Measurements from ENCODE around the gene ALCAM. TPM values are rescaled to one million over a fixed set of nuclear protein-coding genes. Genes with fewer than 3 reads are reported as not detected.

The ALCAM gene
- total and polyA plus RNA-seq, 2 of the 8 experiments (the other 6 are each of a cell fraction or from before 2014, with no cell fraction given), result 10.8 to 33.0 TPM

- Histone ChIP-seq H2BK20ac (ENCODE audit: low read length) (no peak overlapping the region), H3K4me2 (ENCODE audit: insufficient read depth in 1 of 2, low read depth in 2 of 2, low read length in 2 of 2) (no peak overlapping the region), H3K4ac (replicated peaks; ENCODE audit: insufficient read length, low read depth, low read length) (no peak overlapping the region), H3K36me3 (ENCODE audit: control insufficient read depth in 2 of 4, insufficient read depth in 4 of 4, low read length in 3 of 4) (no peaks in the 10 kb centered on the region), H3K4me3 (ENCODE audit: extremely low read depth in 1 of 4, insufficient read depth in 2 of 4, low read depth in 3 of 4, low read length in 4 of 4) (no peak overlapping the region), H3K23ac (ENCODE audit: insufficient read length) (no peak overlapping the region), H2BK12ac (ENCODE audit: low read depth, low read length) (no peak overlapping the region), H4K91ac (replicated peaks; ENCODE audit: insufficient read length, low read length) (no peak overlapping the region), H3K14ac (ENCODE audit: insufficient read length) (no peak overlapping the region), H2AK5ac (ENCODE audit: low read depth, low read length) (no peak overlapping the region), H3K23me2 (ENCODE audit: low read depth, low read length) (no peaks in the 10 kb centered on the region), H3K27ac (ENCODE audit: low read depth, low read length) (no peak overlapping the region), H2BK120ac (replicated peaks; ENCODE audit: low read depth, low read length) (no peak overlapping the region), H3K18ac (ENCODE audit: extremely low read depth, low read length) (no peak overlapping the region), H4K8ac (ENCODE audit: extremely low read depth, insufficient read depth, low read length) (no peak overlapping the region), H2AFZ (ENCODE audit: low read length) (no peak overlapping the region), H2BK5ac (ENCODE audit: low read depth, low read length) (no peak overlapping the region), H3K4me1 (replicated peaks in 1 of 4; ENCODE audit: control insufficient read depth in 3 of 4, insufficient read depth in 4 of 4, low read length in 3 of 4) (no peaks in the 10 kb centered on the region), H4K20me1 (replicated peaks in 1 of 2; ENCODE audit: control insufficient read depth in 1 of 2, insufficient read depth in 2 of 2, low read length in 2 of 2) (no peaks in the 10 kb centered on the region), H3K79me2 (ENCODE audit: control insufficient read depth in 1 of 2, insufficient read depth in 2 of 2, low read length in 2 of 2) (no peaks in the 10 kb centered on the region), H4K5ac (ENCODE audit: insufficient read length, low read depth, low read length) (no peak overlapping the region), H3K56ac (replicated peaks; ENCODE audit: insufficient read length, low read depth, low read length) (no peak overlapping the region), H3K9ac (replicated peaks in 1 of 4; ENCODE audit: extremely low read depth in 1 of 4, low read depth in 3 of 4, low read length in 3 of 4) (no peak overlapping the region), H2BK15ac (ENCODE audit: low read length) (no peak overlapping the region), H3K79me1 (ENCODE audit: low read depth, low read length) (no peaks in the 10 kb centered on the region), H3K9me3 (ENCODE audit: insufficient read depth in 2 of 2, low read depth in 1 of 2, low read length in 1 of 2) (no peaks in the 10 kb centered on the region), H3K27me3 (replicated peaks in 1 of 4; ENCODE audit: control insufficient read depth in 3 of 4, extremely low read depth in 1 of 4, insufficient read depth in 3 of 4, low read length in 3 of 4) (no peaks in the 10 kb centered on the region)
- POLR2A ChIA-PET (ENCODE audit: partially characterized antibody), result no interaction called here
- DNase-seq (ENCODE audit: low read depth in 1 of 2, low spot score in 2 of 2) (no peak), FAIRE-seq (no peak)
- WGBS, 2 experiments (ENCODE audit: extremely low coverage in 1 of 2, insufficient coverage in 1 of 2, insufficient read length in 1 of 2, insufficient replicate concordance in 2 of 2, low coverage in 1 of 2, low lambda C conversion rate in 2 of 2, missing lambda C conversion rate in 1 of 2), result 88% methylated on average over 1 of the region's 1 CpG; no CpG with 5 or more reads in 1 of the 2 experiments
- CTCF ChIA-PET (ENCODE audit: partially characterized antibody), result interaction anchor here (0.5 kb wide), 1 partner anchor 1027 kb away, joined by 3 read pairs; no protein-coding TSS in a partner anchor
- TF ChIP-seq KDM4A (IDR thresholded peaks at IDR 0.05; ENCODE audit: low read depth, low read length, severe bottlenecking) (no peak), POLR2A (IDR thresholded peaks at IDR 0.05; ENCODE audit: control extremely low read depth in 1 of 2, low read depth in 2 of 2, low read length in 2 of 2) (no peak), MAX (IDR thresholded peaks at IDR 0.05) (no peak), HDAC6 (IDR thresholded peaks at IDR 0.05; ENCODE audit: low read depth, low read length) (no peak), GABPA (IDR thresholded peaks at IDR 0.05; ENCODE audit: borderline replicate concordance, insufficient read depth, low read length) (no peak)
Measured at GRCh38 chr3:105339946-105340345, 26.8 kb upstream of the ALCAM start.

All from H1 (cell line).